ENCODE results near the gene CD9.

DNA sequence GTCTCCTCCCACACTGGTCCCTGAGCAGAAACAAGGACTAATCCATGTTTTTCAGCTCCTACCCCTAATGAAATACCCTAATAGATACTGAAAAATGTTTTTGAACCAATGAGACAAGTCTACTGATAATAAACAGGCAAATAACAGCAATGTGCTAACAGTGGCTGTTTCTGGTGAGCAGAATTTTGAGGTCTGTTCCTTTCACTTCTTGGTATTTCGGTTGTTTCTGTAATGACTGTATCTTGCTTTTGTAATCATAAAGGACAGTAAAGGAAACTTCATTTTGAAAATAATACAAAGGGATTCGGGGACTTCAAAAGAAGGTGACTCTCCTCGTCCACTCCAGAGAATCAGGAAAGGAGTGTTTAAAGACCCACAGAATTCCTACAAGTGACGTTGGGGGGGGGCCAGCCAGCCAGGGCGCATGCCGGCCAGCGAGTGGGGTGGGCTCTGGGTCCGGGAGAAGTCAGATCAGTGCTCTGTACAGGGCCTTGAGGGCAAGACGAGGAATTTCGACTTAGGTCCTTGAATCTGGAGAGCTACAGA lies 1.1 kb upstream of the CD9 start:
- no peak for TF ChIP-seq EZH2 (IDR thresholded peaks at IDR 0.05; ENCODE audit: low read length)
- TF ChIP-seq, protein P1, sequence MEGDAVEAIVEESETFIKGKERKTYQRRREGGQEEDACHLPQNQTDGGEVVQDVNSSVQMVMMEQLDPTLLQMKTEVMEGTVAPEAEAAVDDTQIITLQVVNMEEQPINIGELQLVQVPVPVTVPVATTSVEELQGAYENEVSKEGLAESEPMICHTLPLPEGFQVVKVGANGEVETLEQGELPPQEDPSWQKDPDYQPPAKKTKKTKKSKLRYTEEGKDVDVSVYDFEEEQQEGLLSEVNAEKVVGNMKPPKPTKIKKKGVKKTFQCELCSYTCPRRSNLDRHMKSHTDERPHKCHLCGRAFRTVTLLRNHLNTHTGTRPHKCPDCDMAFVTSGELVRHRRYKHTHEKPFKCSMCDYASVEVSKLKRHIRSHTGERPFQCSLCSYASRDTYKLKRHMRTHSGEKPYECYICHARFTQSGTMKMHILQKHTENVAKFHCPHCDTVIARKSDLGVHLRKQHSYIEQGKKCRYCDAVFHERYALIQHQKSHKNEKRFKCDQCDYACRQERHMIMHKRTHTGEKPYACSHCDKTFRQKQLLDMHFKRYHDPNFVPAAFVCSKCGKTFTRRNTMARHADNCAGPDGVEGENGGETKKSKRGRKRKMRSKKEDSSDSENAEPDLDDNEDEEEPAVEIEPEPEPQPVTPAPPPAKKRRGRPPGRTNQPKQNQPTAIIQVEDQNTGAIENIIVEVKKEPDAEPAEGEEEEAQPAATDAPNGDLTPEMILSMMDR (optimal IDR thresholded peaks at IDR 0.05 in 1 of 3, IDR thresholded peaks at IDR 0.05 in 1 of 3, conservative IDR thresholded peaks at IDR 0.05 in 1 of 3; ENCODE audit: extremely low read depth in 1 of 3, insufficient read depth in 2 of 3, low read length in 3 of 3) = no peak
